GM18508 (cell line): Measurements from ENCODE around the gene PEX19.

Experiments
- ATAC-seq: cut with Tn5 transposase; IDR thresholded peaks from one replicate; pipeline ENCODE4 v1.9.1; 2021; ENCODE audit warnings: moderate number of reproducible peaks; ENCODE audit not compliant: insufficient read depth, unreplicated experiment

Gene PEX19

DNA sequence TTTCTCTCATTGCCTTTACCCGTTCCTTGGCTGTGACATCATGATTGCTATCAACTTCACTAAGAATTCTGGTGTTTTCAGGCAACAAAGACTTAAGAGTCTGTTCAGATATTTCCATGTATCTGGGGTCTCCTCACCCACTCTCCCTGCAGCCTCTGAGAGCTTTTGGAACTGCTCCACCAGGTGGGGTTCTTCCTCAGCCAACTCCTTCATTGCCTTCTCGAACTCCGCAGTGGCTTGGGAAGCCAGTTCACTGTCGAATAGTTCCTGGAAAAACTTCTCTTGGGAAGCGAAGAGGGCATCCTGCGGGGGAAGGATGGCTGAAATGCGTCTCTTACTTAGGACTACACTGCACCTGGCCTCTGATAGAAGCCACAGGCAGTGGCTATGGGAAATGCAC, 2.1 kb downstream of the PEX19 start:
- ATAC-seq, result no peak

DNA sequence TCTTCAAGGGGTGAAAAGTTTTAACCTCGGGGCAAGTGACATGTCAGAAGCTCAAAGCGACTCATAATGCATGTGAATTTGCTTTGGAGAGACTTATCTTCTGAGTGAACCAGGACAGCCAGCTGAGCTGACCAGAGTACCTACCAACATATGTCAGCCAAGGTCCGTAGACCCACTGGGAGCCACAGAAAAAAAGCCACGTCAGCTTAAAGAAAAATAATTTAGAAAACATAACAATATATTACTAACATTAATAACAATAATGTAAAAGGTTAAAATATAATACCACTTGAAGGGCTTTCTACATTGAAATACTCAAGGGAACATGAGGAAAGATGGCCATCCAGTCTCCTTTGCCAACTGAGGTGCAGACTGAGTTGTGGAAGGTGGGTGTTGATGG, 6.9 kb downstream of the PEX19 start:
- ATAC-seq, result no peak

DNA sequence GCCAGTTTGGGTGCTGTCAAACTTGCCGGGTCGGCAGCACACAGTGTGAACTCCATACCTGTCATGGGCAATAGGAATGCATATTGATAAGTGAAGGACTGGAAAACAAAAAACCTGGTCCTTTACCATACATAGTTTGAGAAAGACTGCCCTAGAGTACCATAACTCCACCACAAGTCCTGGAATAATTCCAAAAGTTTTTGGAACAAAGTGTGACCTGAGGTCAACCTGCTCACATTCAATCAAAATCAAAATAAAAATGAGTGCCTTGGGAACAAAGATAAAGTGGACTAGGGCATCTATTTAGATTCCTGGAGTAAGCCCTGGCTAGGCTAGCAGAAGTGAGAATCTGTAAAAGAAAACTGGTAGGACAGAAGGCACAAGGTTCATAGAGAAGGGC, 7.6 kb downstream of the PEX19 start:
- no peak for ATAC-seq

DNA sequence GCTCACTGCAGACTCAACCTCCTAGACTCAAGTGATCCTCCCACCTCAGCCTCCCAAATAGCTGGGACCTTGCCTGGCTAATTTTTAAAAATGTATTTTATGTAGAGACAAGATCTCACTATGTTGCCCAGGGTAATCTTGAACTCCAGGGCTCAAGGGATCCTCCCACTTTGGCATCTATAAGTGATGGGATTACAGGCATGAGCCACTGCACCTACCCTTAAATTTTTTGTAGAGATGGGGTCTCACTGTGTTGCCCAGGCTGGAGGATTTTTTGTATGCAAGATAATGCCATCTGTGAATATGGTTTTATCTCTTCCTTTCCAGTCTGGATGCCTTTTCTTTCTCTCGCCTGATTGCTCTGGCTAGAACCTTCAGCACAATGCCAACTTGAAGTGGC, 13.9 kb downstream of the PEX19 start:
- ATAC-seq, result no peak

DNA sequence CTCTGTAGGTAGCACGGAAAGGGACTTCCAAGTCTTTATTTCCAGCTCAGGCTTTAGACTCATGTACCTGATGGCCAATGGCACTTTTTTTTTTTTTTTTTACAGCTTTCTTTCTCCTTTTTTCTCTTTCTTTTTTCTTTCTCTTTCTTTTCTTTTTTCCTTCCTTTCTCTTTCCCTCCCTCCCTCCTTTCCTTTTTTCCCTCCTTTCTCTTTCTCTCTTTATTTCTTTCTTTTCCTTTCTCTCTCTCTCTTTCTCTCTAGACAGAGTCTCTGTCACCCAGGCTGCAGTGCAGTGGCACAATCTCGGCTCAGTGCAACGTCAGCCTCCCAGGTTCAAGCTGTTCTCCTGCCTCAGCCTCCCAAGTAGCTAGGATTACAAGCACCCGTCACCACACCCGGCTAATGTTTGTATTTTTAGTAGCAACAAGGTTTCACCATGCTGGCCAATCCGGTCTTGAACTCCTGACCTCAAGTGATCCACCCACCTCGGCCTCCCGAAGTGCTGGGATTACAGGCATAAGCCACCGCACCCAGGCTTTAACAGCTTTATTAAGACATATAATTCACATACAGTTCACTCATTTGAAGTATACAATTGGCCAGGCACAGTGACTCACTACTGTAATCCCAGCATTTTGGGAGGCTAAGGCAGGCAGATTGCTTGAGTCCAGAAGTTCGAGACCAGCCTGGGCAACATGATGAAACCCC, 17.5 kb downstream of the PEX19 start:
- no peak for ATAC-seq

DNA sequence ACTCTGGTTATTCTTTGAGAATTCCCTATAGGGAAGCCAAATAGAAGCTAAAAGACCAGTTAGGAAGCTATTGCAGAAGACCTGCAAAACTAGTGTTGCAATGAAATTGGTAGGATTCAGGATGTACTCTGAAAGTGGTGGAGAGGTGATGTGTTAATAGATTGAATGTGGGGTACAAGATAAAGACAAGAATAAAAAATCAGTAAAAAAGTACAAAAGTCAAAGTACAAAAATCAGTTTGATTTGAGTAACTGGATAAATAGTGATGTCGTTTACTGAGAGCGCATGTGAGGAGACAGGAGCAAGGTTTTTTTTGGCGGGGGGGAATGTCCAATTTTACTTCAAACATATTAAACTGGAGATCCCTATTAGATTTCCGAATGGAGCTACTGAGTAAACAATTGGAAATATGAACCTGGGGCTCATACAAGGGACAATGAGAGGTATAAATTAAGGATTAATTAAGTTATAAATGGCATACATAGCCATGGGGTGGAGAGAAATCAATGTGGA, 20.1 kb downstream of the PEX19 start:
- no peak for ATAC-seq

DNA sequence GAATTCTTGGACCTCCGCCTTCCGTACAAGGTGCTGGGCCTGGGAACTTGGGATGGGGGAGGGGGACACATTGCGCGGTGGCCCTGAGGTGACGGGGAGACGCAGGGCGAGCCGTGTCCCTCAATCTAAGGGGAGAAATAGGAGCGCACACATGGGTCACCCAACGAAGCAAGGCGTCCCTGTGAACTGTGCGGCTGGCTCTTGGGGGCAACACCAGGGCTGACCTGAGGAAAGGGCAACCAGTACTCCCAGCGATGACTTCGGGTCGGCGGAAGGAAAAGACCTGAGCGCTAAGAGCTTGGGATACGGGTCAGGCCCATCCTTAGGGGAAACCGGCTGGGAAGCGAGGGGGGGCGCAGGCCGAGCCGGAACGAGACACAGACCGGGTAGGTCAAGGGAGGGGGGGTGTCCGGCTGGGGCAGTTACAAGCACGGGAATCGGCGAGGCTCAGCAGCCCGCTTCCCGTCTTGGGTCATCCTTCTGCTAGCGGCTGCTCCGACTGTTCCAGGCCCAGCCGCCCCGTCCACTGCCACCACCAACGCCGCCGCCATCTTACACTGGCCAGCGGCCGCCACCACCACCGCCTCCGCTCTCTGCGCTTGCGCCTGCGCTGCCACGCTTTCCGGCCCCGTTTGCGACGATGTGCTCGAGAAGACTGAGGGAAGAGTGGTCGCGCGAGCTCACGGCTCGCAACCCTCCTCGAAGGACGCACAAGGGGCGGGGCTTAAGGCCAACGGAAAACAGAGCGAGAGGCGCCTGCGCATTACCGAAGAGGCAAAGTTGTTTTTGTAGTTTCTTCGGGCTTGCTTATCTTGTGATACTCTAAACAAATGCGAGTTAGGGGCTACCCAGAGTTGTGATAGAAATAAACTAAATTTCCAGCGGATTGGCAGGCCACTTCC, 22.8 kb downstream of the PEX19 start, which contains the start of gene DCAF8:
Gene DCAF8 (minus strand): TSS at position 657 of the 902 bp plus-strand sequence. CDS start 18,541 bp downstream, outside the sequence.
- peak; percentile 52 for ATAC-seq

DNA sequence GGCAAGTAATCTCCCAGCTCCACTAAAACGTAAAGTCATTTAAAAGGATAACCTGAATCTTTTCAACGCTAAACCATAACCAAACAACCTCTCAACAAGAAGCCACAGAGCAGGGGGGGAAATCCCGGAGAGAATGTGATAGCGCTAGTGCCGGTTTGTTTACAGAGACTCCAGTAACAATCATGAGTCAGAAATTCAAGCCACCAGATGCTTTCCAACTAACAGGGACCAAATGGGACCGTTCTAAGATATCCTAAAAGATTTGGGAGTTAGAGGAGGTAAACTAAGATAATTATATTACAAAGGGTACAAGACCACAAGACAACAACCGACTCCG, 23.4 kb downstream of the PEX19 start:
- ATAC-seq, result no peak

DNA sequence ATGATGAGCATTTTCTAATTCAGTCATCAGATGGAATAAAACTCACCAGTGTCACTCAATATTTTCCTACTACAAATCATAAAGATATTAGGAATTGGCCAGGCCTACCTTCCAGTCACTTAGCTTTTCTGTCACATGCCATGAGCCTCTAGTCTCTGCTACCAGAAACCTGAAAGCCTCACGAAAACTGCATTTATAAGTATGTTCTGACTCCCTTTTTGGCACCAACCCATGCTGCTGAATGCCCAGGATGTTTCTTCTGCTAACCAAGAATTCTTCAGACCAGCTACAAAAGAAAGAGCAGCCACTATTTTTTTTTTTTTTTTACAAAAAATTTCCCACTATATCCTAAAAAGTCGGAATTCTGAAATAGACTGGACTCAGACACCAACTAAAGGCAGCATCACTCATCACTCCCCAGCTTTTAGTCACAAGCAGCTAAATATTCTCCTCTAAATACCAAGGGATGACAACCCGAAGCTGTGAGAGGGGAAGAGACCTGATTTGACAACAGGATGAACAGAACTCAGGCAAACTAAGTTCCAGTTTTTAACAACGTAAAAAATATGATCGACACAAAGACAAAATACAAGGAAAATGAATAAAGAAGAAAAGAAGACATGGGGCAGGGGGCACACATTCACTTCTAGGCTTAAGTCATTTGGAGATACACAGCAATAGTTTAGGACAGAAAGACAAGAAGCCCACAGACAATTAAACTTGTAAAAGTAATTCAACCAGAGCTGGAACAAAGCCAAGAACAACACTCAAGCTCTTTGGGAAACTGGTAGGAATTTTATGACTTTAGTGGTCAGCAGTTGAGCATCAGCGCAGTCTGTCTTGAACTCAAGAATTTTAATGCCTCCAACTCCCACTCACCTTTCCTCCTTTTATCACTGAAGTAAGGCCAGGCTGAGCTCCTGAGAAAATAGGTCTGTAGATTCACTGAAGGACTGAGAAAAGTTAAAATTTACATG, 24.2 kb downstream of the PEX19 start:
- ATAC-seq, result no peak

DNA sequence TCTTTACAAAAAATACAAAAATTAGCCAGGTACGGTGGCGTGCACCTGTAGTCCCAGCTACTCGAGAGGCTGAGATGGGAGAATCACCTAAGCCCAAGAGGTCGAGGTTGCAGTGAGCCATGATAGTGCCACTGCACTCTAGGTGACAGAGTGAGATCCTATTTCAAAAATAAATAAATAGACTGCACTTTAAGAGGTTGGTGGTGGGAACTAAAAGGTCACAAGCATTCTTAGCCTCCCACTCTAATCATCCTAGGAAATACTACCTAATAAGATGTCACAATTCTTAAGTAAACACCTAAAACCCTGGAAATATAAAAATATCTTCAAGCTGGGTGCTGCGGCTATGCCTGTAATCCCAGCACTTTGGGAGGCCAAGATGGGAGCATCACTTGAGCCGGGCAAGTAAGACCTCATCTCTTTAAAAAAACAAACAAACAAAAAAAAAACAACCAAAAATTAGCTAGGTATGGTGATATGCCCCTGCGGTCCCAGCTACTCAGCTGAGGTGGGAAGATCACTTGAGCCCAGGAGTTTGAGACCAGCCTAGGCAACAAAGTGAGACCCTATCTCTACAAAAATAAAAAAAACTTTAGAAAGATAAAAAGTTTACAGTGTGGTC, 26.6 kb downstream of the PEX19 start:
- no peak for ATAC-seq

DNA sequence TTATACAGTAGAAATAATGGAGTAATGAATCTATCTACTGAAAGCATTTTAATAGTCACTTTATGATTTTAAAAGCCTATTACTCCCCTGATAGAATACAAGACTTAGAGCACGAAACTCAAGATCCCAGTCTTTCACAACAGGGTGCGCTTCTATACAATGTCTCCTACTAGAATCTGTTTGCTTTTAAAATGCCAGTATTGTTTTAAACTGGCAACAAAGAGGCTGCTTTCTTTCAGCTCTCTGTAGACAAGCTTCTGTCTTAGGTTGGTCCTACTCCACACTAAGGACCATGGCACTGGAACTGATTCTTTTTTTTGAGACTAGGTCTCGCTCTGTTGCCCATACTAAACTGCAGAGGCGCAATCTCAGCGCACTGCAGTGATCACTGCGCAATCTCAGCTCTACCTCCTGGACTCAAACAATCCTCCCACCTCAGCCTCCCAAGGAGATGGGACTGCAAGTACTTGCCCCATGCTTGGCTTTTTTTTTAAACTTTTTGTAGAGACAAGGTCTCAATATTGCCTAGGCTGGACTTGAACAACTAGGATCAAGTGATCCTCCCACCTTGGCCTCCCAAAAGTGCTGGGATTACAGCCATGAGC, 27.4 kb downstream of the PEX19 start:
- ATAC-seq, result no peak

DNA sequence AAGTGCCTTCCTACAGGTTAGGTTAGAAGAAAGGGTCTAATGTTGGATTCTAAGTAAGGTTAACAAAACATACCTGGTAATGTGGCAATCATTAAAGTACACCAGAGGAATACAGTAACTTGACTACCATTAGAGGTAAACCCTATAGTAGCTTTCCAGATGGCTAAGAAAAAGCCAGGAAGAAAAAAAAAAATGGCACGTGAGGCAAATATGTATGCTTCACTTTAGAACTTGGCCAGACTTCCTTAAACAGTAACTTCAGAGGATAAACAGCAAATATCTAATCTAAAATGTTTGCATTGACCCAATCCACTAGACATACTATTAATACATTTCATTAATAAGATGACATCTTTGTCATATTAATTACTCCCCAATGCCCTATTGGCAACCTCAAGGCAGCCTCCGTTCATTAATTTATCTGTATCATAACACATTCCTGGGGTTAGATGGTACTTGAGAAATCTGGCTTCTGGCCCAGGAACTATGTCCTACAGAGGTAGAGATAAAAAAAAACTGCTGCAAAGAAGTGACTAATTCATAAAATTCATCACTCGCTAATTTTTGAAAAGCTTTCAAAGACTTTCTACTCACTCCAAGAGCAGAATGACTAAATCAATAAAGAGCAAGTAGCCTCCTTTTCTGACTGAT, 28.4 kb downstream of the PEX19 start:
- no peak for ATAC-seq

DNA sequence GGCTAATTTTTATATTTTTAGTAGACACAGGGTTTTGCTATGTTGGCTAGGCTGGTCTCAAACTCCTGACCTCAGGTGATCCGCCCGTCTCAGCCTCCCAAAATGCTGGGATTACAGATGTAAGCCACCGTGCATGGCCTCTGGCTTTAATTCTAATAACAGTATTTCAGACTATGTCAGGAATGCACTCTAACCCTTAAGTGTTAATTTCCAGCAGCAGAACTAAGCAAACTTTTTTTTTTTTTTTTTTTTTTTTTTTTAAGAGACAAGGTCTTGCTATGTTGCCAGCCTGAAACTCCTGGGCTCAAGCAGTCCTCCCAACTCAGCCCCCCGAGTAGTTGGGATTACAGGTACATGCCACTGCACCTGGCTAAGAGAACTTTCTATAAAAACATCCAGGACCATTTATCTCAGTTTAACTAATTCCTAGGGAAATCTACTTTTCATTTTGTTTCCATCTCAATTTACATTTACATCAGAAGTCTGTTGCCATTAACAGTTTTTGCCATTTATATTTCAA, 29.1 kb downstream of the PEX19 start:
- no peak for ATAC-seq

DNA sequence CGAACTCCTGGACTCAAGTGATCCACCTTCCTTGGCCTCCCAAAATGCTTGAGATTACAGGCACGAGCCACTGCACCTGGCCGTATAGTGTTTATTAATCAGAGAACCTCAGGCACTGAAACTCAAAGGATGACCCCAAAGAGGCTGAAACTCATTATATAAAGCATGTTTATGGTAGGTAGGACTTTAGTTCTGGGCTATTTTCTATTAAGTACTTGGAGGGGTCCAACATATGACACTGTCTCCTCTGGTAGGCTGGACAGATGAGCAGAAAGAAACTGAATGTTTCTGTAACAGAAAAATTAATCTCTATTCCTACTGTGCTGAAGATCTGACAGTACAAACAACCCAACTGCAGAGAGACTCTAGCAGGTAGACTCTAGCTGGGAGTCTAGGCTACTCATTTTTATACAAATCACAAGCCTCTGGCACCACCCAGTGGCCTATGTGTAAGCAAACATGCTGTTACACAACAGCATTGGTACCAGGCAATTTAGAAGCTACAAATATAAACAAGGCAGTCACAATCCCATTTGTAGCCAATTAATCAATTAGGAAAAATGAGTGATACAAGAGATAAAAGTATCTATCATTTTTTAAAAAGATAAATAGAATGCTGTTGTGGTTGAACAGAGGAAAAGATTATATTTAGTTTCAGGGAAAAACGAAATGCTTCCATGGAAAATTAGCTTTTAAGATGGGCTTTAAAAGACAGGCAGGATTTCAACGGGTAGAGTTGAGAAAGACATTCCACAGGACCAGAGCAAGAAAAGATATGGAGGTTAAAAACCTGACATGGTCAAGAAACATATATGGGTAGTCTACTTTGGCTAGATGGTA, 33.0 kb downstream of the PEX19 start:
- no peak for ATAC-seq

DNA sequence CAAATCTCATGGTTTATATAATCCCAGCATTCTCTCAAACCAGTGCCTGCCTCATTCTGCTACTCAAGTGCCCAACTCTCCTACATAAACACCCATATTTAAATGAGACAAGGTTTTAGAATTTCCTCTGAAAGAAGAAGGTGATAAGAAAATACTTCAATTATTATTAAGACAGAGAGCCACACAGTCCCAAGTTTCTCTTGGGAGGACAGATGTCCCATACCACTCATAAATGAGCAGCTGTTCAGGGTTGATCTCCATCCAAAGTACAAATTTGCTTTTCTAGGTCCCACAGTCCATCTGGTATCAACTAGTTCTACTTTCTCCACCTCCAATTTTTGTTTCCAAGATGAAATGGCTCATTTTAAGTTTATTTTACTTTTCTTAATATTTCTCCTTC, 33.9 kb downstream of the PEX19 start:
- ATAC-seq, result no peak

DNA sequence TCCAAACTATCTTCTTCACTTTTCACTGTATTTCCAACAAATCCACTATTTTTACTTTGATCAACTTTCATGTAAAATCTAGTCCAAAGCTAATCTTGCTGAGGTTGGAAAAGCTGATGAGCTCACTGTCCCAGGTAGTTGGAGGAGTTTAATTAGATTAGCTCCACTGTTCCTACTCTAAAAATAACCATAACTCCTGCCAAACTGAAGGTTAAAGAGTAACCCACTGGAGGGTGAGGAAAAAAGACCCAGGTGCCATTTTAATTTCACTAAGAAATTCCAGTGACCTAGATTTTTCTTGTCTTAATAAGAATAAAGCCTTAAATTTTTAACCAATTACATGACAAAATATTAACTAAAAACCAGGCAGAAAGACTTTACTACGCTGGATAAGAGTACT, 37.9 kb downstream of the PEX19 start:
- no peak for ATAC-seq

DNA sequence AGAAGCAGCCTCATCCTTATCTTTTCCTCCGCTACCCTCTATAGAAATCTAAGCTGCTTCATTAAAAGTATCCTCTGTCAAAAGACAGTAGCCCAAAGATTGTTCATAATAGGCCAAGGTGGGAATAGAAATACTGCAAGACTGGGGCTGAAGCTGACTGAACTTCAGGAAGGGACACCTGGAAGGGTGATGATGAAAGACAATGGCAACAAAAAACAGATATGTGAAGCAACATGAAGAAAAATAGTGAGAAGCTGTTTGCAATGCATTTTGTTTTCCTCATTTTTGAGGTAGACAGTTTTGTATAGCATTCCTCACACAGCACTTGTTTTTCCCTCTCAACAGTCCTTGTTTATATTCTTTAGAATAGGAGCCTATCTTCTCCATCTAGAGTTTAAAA, 39.5 kb downstream of the PEX19 start:
- ATAC-seq, result no peak

DNA sequence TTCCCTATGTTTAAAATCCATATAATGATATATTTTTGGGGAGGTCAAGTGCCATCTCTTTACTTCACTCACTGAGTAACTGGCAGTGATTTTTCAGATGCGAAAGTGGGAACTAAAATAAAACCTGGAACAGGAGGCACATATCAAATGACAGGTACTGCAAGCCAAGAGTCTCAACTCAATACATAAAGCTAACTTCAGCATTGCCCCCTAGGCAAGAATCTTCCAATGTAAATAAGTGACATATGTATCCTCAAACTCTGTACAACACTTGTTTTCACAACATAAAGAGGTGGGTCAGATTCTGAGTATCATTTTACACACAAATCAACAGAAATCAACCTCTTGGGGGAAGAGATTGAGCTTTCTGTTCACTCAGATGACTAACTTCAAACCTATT, 40.7 kb downstream of the PEX19 start:
- no peak for ATAC-seq
